ENCODE measurements around the gene ISM1. TPM values are rescaled to one million over a fixed set of nuclear protein-coding genes. Genes with fewer than 3 reads are reported as not detected.
A peak's percentile ranks its signal among the peaks of the same experiment; 100 is the strongest.

Gene ISM1
- total RNA-seq, 2 donors from 2014 or later: not detected

GRCh38 chr20:13255356-13255755, 34.3 kb downstream of the ISM1 start:
- Mint-ChIP-seq H3K4me1 (ENCODE audit: low read depth in 2 of 2) (no peaks in the 10 kb centered on the region), H3K36me3 (no peaks in the 10 kb centered on the region), H3K27me3 (no peaks in the 10 kb centered on the region), H3K9me3 (no peaks in the 10 kb centered on the region), H3K27ac (no peak overlapping the region), H3K4me3 (no peak overlapping the region)
- DNase-seq (ENCODE audit: low spot score): no peak
- no peak for ATAC-seq

GRCh38 chr20:13256606-13257005, 35.5 kb downstream of the ISM1 start:
- ATAC-seq: no peak
- H3K27ac Mint-ChIP-seq: no peak overlapping the region

GRCh38 chr20:13259921-13260320, 38.8 kb downstream of the ISM1 start:
- Mint-ChIP-seq H3K4me3 (no peak overlapping the region), H3K9me3 (no peaks in the 10 kb centered on the region), H3K27me3 (no peaks in the 10 kb centered on the region), H3K4me1 (ENCODE audit: low read depth in 2 of 2) (no peaks in the 10 kb centered on the region), H3K27ac (no peak overlapping the region), H3K36me3 (no peaks in the 10 kb centered on the region)
- ATAC-seq: no peak
- DNase-seq (ENCODE audit: low spot score): no peak

More at GRCh38 chr20:13256606-13257005, 35.5 kb downstream of the ISM1 start:
- Mint-ChIP-seq H3K36me3 (no peaks in the 10 kb centered on the region), H3K9me3 (no peaks in the 10 kb centered on the region), H3K4me1 (ENCODE audit: low read depth in 2 of 2) (no peaks in the 10 kb centered on the region), H3K27me3 (no peaks in the 10 kb centered on the region), H3K4me3 (no peak overlapping the region)
- no peak for DNase-seq (ENCODE audit: low spot score)

GRCh38 chr20:13260650-13261279, 39.7 kb downstream of the ISM1 start:
- Mint-ChIP-seq H3K4me1 (ENCODE audit: low read depth in 2 of 2) (no peaks in the 10 kb centered on the region), H3K27me3 (no peaks in the 10 kb centered on the region), H3K9me3 (no peaks in the 10 kb centered on the region), H3K36me3 (no peaks in the 10 kb centered on the region), H3K27ac (no peak overlapping the region), H3K4me3 (no peak overlapping the region)
- DNase-seq (ENCODE audit: low spot score): no peak
- no peak for ATAC-seq

- Mint-ChIP-seq H3K4me1 (ENCODE audit: low read depth in 2 of 2) (no peaks in the 10 kb centered on the region), H3K36me3 (no peaks in the 10 kb centered on the region), H3K27ac (no peak overlapping the region), H3K9me3 (no peaks in the 10 kb centered on the region), H3K4me3 (no peak overlapping the region), H3K27me3 (no peaks in the 10 kb centered on the region)
- ATAC-seq (peak; percentile 63 to 67), DNase-seq (ENCODE audit: low spot score) (no peak)
Measured at GRCh38 chr20:13261460-13262301, 40.6 kb downstream of the ISM1 start.

GRCh38 chr20:13262302-13262650, 41.2 kb downstream of the ISM1 start:
- Mint-ChIP-seq H3K9me3 (no peaks in the 10 kb centered on the region), H3K4me1 (ENCODE audit: low read depth in 2 of 2) (no peaks in the 10 kb centered on the region), H3K36me3 (no peaks in the 10 kb centered on the region), H3K4me3 (no peak overlapping the region), H3K27ac (no peak overlapping the region), H3K27me3 (peaks cover 0 to 3% of the 10 kb centered on the region in 2 donors)
- no peak for ATAC-seq
- no peak for DNase-seq (ENCODE audit: low spot score)

GRCh38 chr20:13262671-13263360, 41.7 kb downstream of the ISM1 start:
- no peak for ATAC-seq
- DNase-seq (ENCODE audit: low spot score): no peak
- Mint-ChIP-seq H3K4me3 (no peak overlapping the region), H3K27ac (no peak overlapping the region), H3K4me1 (ENCODE audit: low read depth in 2 of 2) (no peaks in the 10 kb centered on the region), H3K9me3 (no peaks in the 10 kb centered on the region), H3K27me3 (peaks cover 0 to 8% of the 10 kb centered on the region in 2 donors), H3K36me3 (no peaks in the 10 kb centered on the region)

GRCh38 chr20:13263451-13263850, 42.4 kb downstream of the ISM1 start:
- Mint-ChIP-seq H3K4me3 (no peak overlapping the region), H3K27ac (no peak overlapping the region), H3K36me3 (no peaks in the 10 kb centered on the region), H3K9me3 (no peaks in the 10 kb centered on the region), H3K27me3 (peaks cover 0 to 14% of the 10 kb centered on the region in 2 donors), H3K4me1 (ENCODE audit: low read depth in 2 of 2) (no peaks in the 10 kb centered on the region)
- ATAC-seq (no peak), DNase-seq (ENCODE audit: low spot score) (no peak)

- no peaks in the 10 kb centered on the region for H3K4me1 Mint-ChIP-seq (ENCODE audit: low read depth in 2 of 2)
- ATAC-seq (no peak), DNase-seq (ENCODE audit: low spot score) (no peak)
- H3K27ac Mint-ChIP-seq: no peak overlapping the region
- H3K27me3 Mint-ChIP-seq: peaks cover 6 to 21% of the 10 kb centered on the region in 2 donors
- no peaks in the 10 kb centered on the region for H3K36me3 Mint-ChIP-seq
- H3K9me3 Mint-ChIP-seq: no peaks in the 10 kb centered on the region
- H3K4me3 Mint-ChIP-seq: no peak overlapping the region
Measured at GRCh38 chr20:13264907-13265306, 43.8 kb downstream of the ISM1 start.

- Mint-ChIP-seq H3K9me3 (no peaks in the 10 kb centered on the region), H3K36me3 (no peaks in the 10 kb centered on the region), H3K4me3 (no peak overlapping the region), H3K27ac (no peak overlapping the region), H3K27me3 (peaks cover 6 to 21% of the 10 kb centered on the region in 2 donors), H3K4me1 (ENCODE audit: low read depth in 2 of 2) (no peaks in the 10 kb centered on the region)
- no peak for DNase-seq (ENCODE audit: low spot score)
- no peak for ATAC-seq
Measured at GRCh38 chr20:13265941-13266340, 44.9 kb downstream of the ISM1 start.

GRCh38 chr20:13267231-13267630, 46.2 kb downstream of the ISM1 start:
- no peaks in the 10 kb centered on the region for H3K4me1 Mint-ChIP-seq (ENCODE audit: low read depth in 2 of 2)
- no peak overlapping the region for H3K27ac Mint-ChIP-seq
- H3K4me3 Mint-ChIP-seq: no peak overlapping the region
- no peaks in the 10 kb centered on the region for H3K9me3 Mint-ChIP-seq
- H3K27me3 Mint-ChIP-seq: peaks cover 9 to 25% of the 10 kb centered on the region in 2 donors
- DNase-seq (ENCODE audit: low spot score): no peak
- no peaks in the 10 kb centered on the region for H3K36me3 Mint-ChIP-seq
- no peak for ATAC-seq

GRCh38 chr20:13268953-13269352, 47.9 kb downstream of the ISM1 start:
- Mint-ChIP-seq H3K4me3 (no peak overlapping the region), H3K27me3 (peaks cover 11 to 28% of the 10 kb centered on the region in 2 donors), H3K27ac (no peak overlapping the region), H3K36me3 (no peaks in the 10 kb centered on the region), H3K9me3 (no peaks in the 10 kb centered on the region), H3K4me1 (ENCODE audit: low read depth in 2 of 2) (no peaks in the 10 kb centered on the region)
- DNase-seq (ENCODE audit: low spot score) (no peak), ATAC-seq (no peak)

GRCh38 chr20:13270211-13270610, 49.1 kb downstream of the ISM1 start:
- no peak overlapping the region for H3K27ac Mint-ChIP-seq
- peaks cover 11 to 28% of the 10 kb centered on the region in 2 donors for H3K27me3 Mint-ChIP-seq
- no peak overlapping the region for H3K4me3 Mint-ChIP-seq
- no peaks in the 10 kb centered on the region for H3K9me3 Mint-ChIP-seq
- no peaks in the 10 kb centered on the region for H3K36me3 Mint-ChIP-seq
- no peak for ATAC-seq
- DNase-seq (ENCODE audit: low spot score): no peak
- no peaks in the 10 kb centered on the region for H3K4me1 Mint-ChIP-seq (ENCODE audit: low read depth in 2 of 2)

- no peak overlapping the region for H3K27ac Mint-ChIP-seq
- no peaks in the 10 kb centered on the region for H3K9me3 Mint-ChIP-seq
- H3K36me3 Mint-ChIP-seq: no peaks in the 10 kb centered on the region
- H3K4me1 Mint-ChIP-seq (ENCODE audit: low read depth in 2 of 2): no peaks in the 10 kb centered on the region
- no peak overlapping the region for H3K4me3 Mint-ChIP-seq
- ATAC-seq (no peak), DNase-seq (ENCODE audit: low spot score) (no peak)
- peaks cover 11 to 28% of the 10 kb centered on the region in 2 donors for H3K27me3 Mint-ChIP-seq
Measured at GRCh38 chr20:13271098-13271497, 50.0 kb downstream of the ISM1 start.

Measured in natural killer cell treated with Interleukin-12 subunit alpha and Interleukin-12 subunit beta and Interleukin-15 and Interleukin-18, amount 100 ng/mL, for 72 hours (primary cell).